ENCODE data around the gene CHPF. TPM values are rescaled to one million over a fixed set of nuclear protein-coding genes. Genes with fewer than 3 reads are reported as not detected.

Gene CHPF
- total RNA-seq, 1 experiment from 2014 or later: 228 TPM

DNA sequence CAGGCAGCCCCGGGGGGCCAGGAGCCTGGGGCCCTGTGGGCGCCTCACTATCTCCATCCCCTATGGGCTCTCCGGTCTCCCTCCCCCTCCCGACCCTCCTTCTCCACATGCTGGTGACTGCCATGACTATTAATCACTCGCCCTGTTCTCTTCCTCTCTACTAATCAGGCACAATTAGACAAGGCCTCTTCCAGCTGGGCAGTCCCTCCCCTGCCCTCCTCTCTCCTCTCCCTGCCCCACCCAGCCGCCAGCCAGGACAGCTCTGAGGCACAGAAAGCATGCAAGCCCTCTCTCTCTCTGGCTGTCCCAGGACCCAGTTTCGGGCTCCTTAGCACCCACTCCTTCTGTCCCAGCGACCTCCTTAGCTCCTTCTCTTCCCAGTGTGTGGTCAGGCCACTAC lies 23.5 kb downstream of the CHPF start:
- no peaks in the 10 kb centered on the region for H3K79me2 ChIP-seq (ENCODE audit: insufficient read depth, low read length)
- POLR2A ChIA-PET: interaction anchor here (1.2 to 1.9 kb wide), 3 partner anchors 10 to 22 kb away, joined by 3 to 5 read pairs (median 5); partner anchors contain the start of gene GMPPA
- peak overlapping the region; percentile 78; the same call in 1 of the 2 replicates for H3K27ac ChIP-seq (ENCODE audit: low read depth, low read length)
- H3K27me3 ChIP-seq (ENCODE audit: insufficient read depth, low read length): no peaks in the 10 kb centered on the region
- CTCF ChIA-PET: interaction anchor here (0.6 to 3.0 kb wide), 9 partner anchors 10 to 131 kb away, joined by 3 to 34 read pairs (median 14); partner anchors contain the start of gene GMPPA
- TF ChIP-seq FOSL1 (IDR thresholded peaks at IDR 0.05; ENCODE audit: low read depth) (no peak), SP1 (IDR thresholded peaks at IDR 0.05; ENCODE audit: low read depth) (no peak), TCF7L2 (IDR thresholded peaks at IDR 0.05; ENCODE audit: borderline replicate concordance, extremely low read depth, insufficient read depth, insufficient read length) (no peak)
- DNase-seq (ENCODE audit: low read depth, low spot score) (no peak), ATAC-seq (no peak)
- H3K4me3 ChIP-seq (replicated peaks in 1 of 2; ENCODE audit: low read depth in 1 of 2, low read length in 2 of 2): no peak overlapping the region; a peak in 1 of 4 replicates
- no peaks in the 10 kb centered on the region for H3K9me3 ChIP-seq (ENCODE audit: control insufficient read depth in 1 of 2, insufficient read depth in 1 of 2, low read depth in 1 of 2, low read length in 2 of 2)
- RAD21 ChIA-PET (ENCODE audit: low non-redundant PET in 1 of 2, low total read pairs in 2 of 2, uncharacterized antibody in 2 of 2, unreplicated experiment in 2 of 2): interaction anchor here (1.0 to 1.9 kb wide), 3 partner anchors 10 to 117 kb away, joined by 3 to 8 read pairs (median 3); no protein-coding TSS in a partner anchor
- peak overlapping the region; percentile 88 for H3K4me2 ChIP-seq (ENCODE audit: low read length)
- no peaks in the 10 kb centered on the region for H4K20me1 ChIP-seq (ENCODE audit: insufficient read depth)
- H3K4me1 ChIP-seq (ENCODE audit: control insufficient read depth in 1 of 2, insufficient read depth in 2 of 2, low read length in 2 of 2): peaks cover 36 to 70% of the 10 kb centered on the region in 2 experiments
- no peaks in the 10 kb centered on the region for H3K36me3 ChIP-seq (ENCODE audit: control insufficient read depth in 1 of 2, insufficient read depth in 2 of 2, low read length in 2 of 2)
- BruUV-seq (replicated peaks): no TSS peak
- H3K9ac ChIP-seq (ENCODE audit: low read length): peak overlapping the region; percentile 64
- H3K9me2 ChIP-seq (ENCODE audit: insufficient read depth): no peaks in the 10 kb centered on the region
- intact Hi-C loops (cut with micrococcal nuclease): loop anchor here (2.0 kb wide), 1 partner anchor 43 kb away; no protein-coding TSS in a partner anchor
- no peak overlapping the region for H2AFZ ChIP-seq (ENCODE audit: low read depth, low read length, poor library complexity, severe bottlenecking)

DNA sequence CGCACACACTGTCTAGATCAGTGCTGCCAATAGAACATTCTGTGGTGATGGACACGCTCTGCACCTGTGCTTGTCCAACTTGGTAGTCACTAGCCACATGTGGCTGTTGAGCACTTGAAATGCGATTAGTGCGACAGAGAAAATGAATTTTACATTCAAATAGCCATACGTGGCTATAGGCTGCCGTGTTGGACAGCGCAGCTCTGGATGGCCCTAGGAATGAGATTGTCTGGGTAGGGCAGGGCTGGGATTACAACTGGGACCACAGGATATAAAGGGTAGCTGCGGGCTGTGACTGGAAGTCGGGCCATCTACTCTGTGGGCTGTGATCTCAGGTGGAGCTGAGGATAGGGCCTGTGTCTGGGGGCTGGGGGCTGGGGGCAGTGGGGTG lies 24.1 kb downstream of the CHPF start:
- no peaks in the 10 kb centered on the region for H3K79me2 ChIP-seq (ENCODE audit: insufficient read depth, low read length)
- no peak for TF ChIP-seq TCF7L2 (IDR thresholded peaks at IDR 0.05; ENCODE audit: borderline replicate concordance, extremely low read depth, insufficient read depth, insufficient read length)
- TF ChIP-seq, protein P1, sequence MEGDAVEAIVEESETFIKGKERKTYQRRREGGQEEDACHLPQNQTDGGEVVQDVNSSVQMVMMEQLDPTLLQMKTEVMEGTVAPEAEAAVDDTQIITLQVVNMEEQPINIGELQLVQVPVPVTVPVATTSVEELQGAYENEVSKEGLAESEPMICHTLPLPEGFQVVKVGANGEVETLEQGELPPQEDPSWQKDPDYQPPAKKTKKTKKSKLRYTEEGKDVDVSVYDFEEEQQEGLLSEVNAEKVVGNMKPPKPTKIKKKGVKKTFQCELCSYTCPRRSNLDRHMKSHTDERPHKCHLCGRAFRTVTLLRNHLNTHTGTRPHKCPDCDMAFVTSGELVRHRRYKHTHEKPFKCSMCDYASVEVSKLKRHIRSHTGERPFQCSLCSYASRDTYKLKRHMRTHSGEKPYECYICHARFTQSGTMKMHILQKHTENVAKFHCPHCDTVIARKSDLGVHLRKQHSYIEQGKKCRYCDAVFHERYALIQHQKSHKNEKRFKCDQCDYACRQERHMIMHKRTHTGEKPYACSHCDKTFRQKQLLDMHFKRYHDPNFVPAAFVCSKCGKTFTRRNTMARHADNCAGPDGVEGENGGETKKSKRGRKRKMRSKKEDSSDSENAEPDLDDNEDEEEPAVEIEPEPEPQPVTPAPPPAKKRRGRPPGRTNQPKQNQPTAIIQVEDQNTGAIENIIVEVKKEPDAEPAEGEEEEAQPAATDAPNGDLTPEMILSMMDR (IDR thresholded peaks at IDR 0.05 in 2 of 3, conservative IDR thresholded peaks at IDR 0.05 in 1 of 3; ENCODE audit: borderline replicate concordance in 1 of 3, insufficient read depth in 1 of 3, low read depth in 2 of 3, low read length in 2 of 3): peak in 1 of 3 experiments; percentile 6; a peak in 1 of 6 replicates
- TF ChIP-seq, protein P2, sequence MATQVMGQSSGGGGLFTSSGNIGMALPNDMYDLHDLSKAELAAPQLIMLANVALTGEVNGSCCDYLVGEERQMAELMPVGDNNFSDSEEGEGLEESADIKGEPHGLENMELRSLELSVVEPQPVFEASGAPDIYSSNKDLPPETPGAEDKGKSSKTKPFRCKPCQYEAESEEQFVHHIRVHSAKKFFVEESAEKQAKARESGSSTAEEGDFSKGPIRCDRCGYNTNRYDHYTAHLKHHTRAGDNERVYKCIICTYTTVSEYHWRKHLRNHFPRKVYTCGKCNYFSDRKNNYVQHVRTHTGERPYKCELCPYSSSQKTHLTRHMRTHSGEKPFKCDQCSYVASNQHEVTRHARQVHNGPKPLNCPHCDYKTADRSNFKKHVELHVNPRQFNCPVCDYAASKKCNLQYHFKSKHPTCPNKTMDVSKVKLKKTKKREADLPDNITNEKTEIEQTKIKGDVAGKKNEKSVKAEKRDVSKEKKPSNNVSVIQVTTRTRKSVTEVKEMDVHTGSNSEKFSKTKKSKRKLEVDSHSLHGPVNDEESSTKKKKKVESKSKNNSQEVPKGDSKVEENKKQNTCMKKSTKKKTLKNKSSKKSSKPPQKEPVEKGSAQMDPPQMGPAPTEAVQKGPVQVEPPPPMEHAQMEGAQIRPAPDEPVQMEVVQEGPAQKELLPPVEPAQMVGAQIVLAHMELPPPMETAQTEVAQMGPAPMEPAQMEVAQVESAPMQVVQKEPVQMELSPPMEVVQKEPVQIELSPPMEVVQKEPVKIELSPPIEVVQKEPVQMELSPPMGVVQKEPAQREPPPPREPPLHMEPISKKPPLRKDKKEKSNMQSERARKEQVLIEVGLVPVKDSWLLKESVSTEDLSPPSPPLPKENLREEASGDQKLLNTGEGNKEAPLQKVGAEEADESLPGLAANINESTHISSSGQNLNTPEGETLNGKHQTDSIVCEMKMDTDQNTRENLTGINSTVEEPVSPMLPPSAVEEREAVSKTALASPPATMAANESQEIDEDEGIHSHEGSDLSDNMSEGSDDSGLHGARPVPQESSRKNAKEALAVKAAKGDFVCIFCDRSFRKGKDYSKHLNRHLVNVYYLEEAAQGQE (IDR thresholded peaks at IDR 0.05; ENCODE audit: low read depth): no peak
- H3K4me3 ChIP-seq (replicated peaks in 1 of 2; ENCODE audit: low read depth in 1 of 2, low read length in 2 of 2): no peak overlapping the region
- H3K36me3 ChIP-seq (ENCODE audit: control insufficient read depth in 1 of 2, insufficient read depth in 2 of 2, low read length in 2 of 2): no peaks in the 10 kb centered on the region
- no TSS peak for BruUV-seq (replicated peaks)
- H3K27ac ChIP-seq (ENCODE audit: low read depth, low read length): no peak overlapping the region
- H3K27me3 ChIP-seq (ENCODE audit: insufficient read depth, low read length): no peaks in the 10 kb centered on the region
- CTCF ChIA-PET: interaction anchor here (1.0 to 3.0 kb wide), 9 partner anchors 10 to 116 kb away, joined by 3 to 34 read pairs (median 14); partner anchors contain the start of gene GMPPA
- DNase-seq (ENCODE audit: low read depth, low spot score) (no peak), ATAC-seq (no peak)
- H3K9me3 ChIP-seq (ENCODE audit: control insufficient read depth in 1 of 2, insufficient read depth in 1 of 2, low read depth in 1 of 2, low read length in 2 of 2): no peaks in the 10 kb centered on the region
- H3K9me2 ChIP-seq (ENCODE audit: insufficient read depth): no peaks in the 10 kb centered on the region
- peak overlapping the region; percentile 0; the same call in 1 of the 2 replicates for H3K4me2 ChIP-seq (ENCODE audit: low read length)
- RAD21 ChIA-PET (ENCODE audit: low non-redundant PET in 1 of 2, low total read pairs in 2 of 2, uncharacterized antibody in 2 of 2, unreplicated experiment in 2 of 2): interaction anchor here in 1 of 2 experiments (1.9 kb wide), 1 partner anchor 116 kb away, joined by 8 read pairs; no protein-coding TSS in a partner anchor
- H4K20me1 ChIP-seq (ENCODE audit: insufficient read depth): no peaks in the 10 kb centered on the region
- H3K4me1 ChIP-seq (ENCODE audit: control insufficient read depth in 1 of 2, insufficient read depth in 2 of 2, low read length in 2 of 2): peaks cover 36 to 68% of the 10 kb centered on the region in 2 experiments
- H3K9ac ChIP-seq (ENCODE audit: low read length): no peak overlapping the region
- POLR2A ChIA-PET: no interaction called here
- intact Hi-C loops (cut with micrococcal nuclease): no loop called here
- no peak overlapping the region for H2AFZ ChIP-seq (ENCODE audit: low read depth, low read length, poor library complexity, severe bottlenecking)

Measured in HCT116 (cell line).